Measurements from ENCODE around the gene MOXD1. TPM values are rescaled to one million over a fixed set of nuclear protein-coding genes. Genes with fewer than 3 reads are reported as not detected.

MOXD1 gene
- polyA plus RNA-seq, 1 donor from 2014 or later = 14.7 TPM

DNA sequence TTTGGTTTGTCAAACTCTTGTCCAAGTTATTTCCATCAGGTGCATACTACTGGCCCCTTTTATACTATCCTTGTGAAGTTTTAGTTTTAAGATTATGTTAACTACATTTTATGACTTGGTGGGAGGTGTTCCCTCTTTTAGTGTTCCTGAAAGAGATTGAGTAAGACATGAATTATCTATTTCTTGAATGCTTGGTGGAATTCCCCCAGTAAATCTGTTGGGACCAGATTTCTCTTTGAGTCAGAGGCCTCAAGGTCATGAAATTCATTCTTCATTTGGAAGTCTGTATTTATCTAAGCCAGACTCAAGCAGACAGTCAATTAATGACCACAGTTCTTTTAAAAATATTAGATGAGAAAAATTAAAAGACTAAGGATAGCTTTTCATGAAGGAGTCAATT, 81.3 kb downstream of the MOXD1 start:
- Histone ChIP-seq H3K79me2 (replicated peaks; ENCODE audit: insufficient read depth, low read length) (no peaks in the 10 kb centered on the region), H3K9ac (ENCODE audit: low read length) (no peak overlapping the region), H3K27ac (ENCODE audit: low read length) (no peak overlapping the region), H3K36me3 (ENCODE audit: insufficient read depth, low read length) (no peaks in the 10 kb centered on the region), H4K20me1 (ENCODE audit: insufficient read depth) (no peaks in the 10 kb centered on the region), H3K27me3 (ENCODE audit: insufficient read depth, low read depth, low read length) (no peaks in the 10 kb centered on the region), H3K4me2 (ENCODE audit: low read length) (no peak overlapping the region), H3K4me3 (ENCODE audit: low read length) (no peak overlapping the region), H2AFZ (ENCODE audit: low read depth, low read length) (no peak overlapping the region), H3F3A (ENCODE audit: insufficient read depth, low read length, poor library complexity, severe bottlenecking) (no peaks in the 10 kb centered on the region), H3K9me3 (ENCODE audit: low read length) (no peaks in the 10 kb centered on the region), H3K9me2 (ENCODE audit: insufficient read depth, low read length) (no peaks in the 10 kb centered on the region)
- TF ChIP-seq CTCF (IDR thresholded peaks at IDR 0.05; ENCODE audit: poor library complexity, severe bottlenecking) (no peak), REST (IDR thresholded peaks at IDR 0.05; ENCODE audit: borderline replicate concordance) (no peak), POLR2AphosphoS5 (IDR thresholded peaks at IDR 0.05) (no peak), MXI1 (conservative IDR thresholded peaks at IDR 0.05; ENCODE audit: poor library complexity, severe bottlenecking) (no peak), EZH2 (IDR thresholded peaks at IDR 0.05; ENCODE audit: borderline replicate concordance, insufficient read depth, low read length, poor library complexity, severe bottlenecking) (no peak), EP300 (conservative IDR thresholded peaks at IDR 0.05; ENCODE audit: poor library complexity, severe bottlenecking) (no peak), RAD21 (conservative IDR thresholded peaks at IDR 0.05) (no peak), SMC3 (conservative IDR thresholded peaks at IDR 0.05; ENCODE audit: poor library complexity) (no peak), TAF1 (IDR thresholded peaks at IDR 0.05; ENCODE audit: low read depth) (no peak)

GRCh38 chr6:132316970-132317369, 84.3 kb downstream of the MOXD1 start:
- Histone ChIP-seq H2AFZ (ENCODE audit: low read depth, low read length) (no peak overlapping the region), H3K27ac (ENCODE audit: low read length) (no peak overlapping the region), H3K9ac (ENCODE audit: low read length) (no peak overlapping the region), H3F3A (ENCODE audit: insufficient read depth, low read length, poor library complexity, severe bottlenecking) (no peaks in the 10 kb centered on the region), H3K27me3 (ENCODE audit: insufficient read depth, low read depth, low read length) (no peaks in the 10 kb centered on the region), H3K4me3 (ENCODE audit: low read length) (no peak overlapping the region), H4K20me1 (ENCODE audit: insufficient read depth) (no peaks in the 10 kb centered on the region), H3K4me2 (ENCODE audit: low read length) (no peak overlapping the region), H3K9me3 (ENCODE audit: low read length) (no peaks in the 10 kb centered on the region), H3K79me2 (replicated peaks; ENCODE audit: insufficient read depth, low read length) (no peaks in the 10 kb centered on the region), H3K9me2 (ENCODE audit: insufficient read depth, low read length) (no peaks in the 10 kb centered on the region), H3K36me3 (ENCODE audit: insufficient read depth, low read length) (no peaks in the 10 kb centered on the region)
- no peak for TF ChIP-seq EZH2 (IDR thresholded peaks at IDR 0.05; ENCODE audit: borderline replicate concordance, insufficient read depth, low read length, poor library complexity, severe bottlenecking)
- TF ChIP-seq REST (IDR thresholded peaks at IDR 0.05; ENCODE audit: borderline replicate concordance) = no peak
- TF ChIP-seq TAF1 (IDR thresholded peaks at IDR 0.05; ENCODE audit: low read depth) = no peak
- no peak for TF ChIP-seq CTCF (IDR thresholded peaks at IDR 0.05; ENCODE audit: poor library complexity, severe bottlenecking)
- no peak for TF ChIP-seq SMC3 (conservative IDR thresholded peaks at IDR 0.05; ENCODE audit: poor library complexity)
- TF ChIP-seq RAD21 (conservative IDR thresholded peaks at IDR 0.05) = no peak
- no peak for TF ChIP-seq EP300 (conservative IDR thresholded peaks at IDR 0.05; ENCODE audit: poor library complexity, severe bottlenecking)
- no peak for TF ChIP-seq MXI1 (conservative IDR thresholded peaks at IDR 0.05; ENCODE audit: poor library complexity, severe bottlenecking)
- TF ChIP-seq POLR2AphosphoS5 (IDR thresholded peaks at IDR 0.05) = no peak
